ENCODE data around the gene ZSWIM5. TPM values are rescaled to one million over a fixed set of nuclear protein-coding genes. Genes with fewer than 3 reads are reported as not detected.
A peak's percentile ranks its signal among the peaks of the same experiment; 100 is the strongest.
"Not testable (repeated sequence)": the region's sequence is repeated elsewhere in the genome, so short reads cannot be mapped to it uniquely, and the experiment has no call there.

ZSWIM5 gene
- 10 to 100 TPM in 1 of 2 donors, 1 to 10 TPM in 1; 8.6 to 11.1 TPM for total RNA-seq
- long read RNA-seq, full-length matches to known transcripts = 1 of 18 reads
- long read RNA-seq, partial matches to known transcripts = 1 of 18 reads
- long read RNA-seq, other reads (novel, unspliced or antisense) = 16 of 18 reads

DNA sequence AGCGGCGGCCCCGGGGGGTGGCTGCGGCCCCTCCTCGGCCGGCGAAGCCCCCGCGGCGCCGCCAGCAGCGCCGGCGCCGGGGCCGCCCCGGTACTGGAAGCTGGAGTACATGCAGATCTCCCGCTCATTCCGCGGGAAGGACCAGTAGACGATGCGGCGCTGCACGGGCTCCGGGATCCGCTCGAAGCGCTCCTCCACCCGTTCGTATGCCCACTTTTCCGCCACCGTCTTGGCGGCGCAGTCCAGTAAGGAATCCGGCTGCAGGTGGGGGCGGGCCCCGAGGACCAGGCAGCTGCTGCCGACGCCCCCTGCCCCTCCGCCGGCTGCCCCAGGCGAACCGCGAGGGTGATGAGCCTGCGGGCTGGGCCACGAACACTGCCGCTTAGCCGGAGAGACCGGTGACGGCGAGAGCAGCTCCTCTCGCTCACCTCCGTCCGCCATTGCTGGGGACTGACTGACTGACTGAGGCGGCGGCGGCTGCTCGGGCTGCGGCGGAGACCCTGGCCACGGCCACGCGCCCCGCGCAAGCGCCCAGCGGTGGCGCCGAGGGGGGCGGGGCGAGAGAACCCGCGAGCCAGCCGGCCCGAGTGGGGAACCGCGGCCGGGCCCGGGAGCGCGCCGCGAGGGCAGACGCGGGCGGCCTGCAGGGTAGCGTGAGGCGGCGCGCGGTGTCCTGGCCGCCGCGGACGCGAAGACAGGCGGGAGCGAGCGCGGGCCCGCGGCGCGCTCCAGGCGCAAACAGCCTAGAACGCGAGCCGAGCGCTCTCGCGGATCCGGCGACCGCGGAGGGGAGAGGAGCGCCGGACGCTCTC is at the start of gene ZSWIM5:
Gene ZSWIM5 (minus strand): TSS at position 696 of the 812 bp plus-strand sequence. CDS start 255 bp downstream, at position 441.
- intact Hi-C loops (cut with DNase I, micrococcal nuclease) = no loop called here
- ATAC-seq (peak; percentile 75), DNase-seq (peak; percentile 44 to 76)

DNA sequence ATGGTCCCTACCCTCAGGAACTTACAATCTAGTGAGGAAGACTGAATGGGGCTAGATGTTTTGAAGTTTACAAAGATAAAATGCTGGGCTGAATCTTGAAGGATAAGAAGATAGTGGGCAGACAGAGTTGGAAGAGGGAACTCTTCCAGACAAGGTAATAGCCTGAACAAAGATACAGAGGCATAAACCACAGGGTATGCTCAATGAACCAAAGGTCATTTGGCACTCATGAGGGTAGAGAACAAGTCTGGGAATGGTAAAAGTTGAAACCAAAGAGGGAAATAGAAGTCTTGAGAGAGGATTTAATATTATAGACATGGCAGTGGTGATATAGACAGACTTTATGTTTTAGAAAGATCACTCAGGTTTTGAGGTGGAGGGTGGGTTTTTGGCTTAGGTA is 48.1 kb upstream of the ZSWIM5 start:
- peak; percentile 99 for ATAC-seq
- no peak for DNase-seq
- intact Hi-C loops (cut with DNase I, micrococcal nuclease) = no loop called here

DNA sequence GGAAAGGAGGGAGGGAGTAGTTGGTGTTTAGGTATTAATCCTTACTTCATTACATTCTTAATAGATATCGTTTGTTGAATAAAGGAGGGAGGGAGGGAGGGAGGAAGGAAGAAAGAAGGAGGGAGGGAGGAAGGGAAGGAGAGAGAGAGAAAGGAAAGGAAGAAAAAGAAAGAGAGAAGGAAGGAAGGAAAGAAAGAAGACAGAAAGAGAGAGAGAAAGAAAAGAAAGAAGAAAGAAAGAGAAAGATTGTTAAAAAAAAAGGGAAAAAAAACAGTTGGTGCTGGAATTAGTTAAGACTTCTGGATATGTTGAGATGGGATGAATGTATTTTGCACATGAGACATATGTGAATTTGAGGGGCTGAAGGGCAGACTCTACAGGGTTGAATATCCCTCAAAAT is 44.1 kb upstream of the ZSWIM5 start:
- intact Hi-C loops (cut with DNase I, micrococcal nuclease) = no loop called here
- ATAC-seq = no peak
- DNase-seq = no peak

DNA sequence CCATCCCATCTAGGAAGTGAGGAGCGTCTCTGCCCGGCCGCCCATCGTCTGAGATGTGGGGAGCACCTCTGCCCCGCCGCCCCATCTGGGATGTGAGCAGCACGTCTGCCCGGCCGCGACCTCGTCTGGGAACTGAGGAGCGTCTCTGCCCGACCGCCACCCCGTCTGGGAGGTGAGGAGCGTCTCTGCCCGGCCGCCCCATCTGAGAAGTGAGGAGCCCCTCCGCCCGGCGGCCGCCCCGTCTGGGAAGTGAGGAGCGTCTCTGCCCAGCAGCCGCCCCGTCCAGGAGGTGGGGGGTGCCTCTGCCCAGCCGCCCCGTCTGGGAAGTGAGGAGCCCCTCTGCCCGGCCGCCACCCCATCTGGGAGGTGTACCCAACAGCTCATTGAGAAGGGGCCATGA is 41.6 kb upstream of the ZSWIM5 start:
- intact Hi-C loops (cut with DNase I, micrococcal nuclease); DNase-seq; ATAC-seq: not testable (repeated sequence)

- ATAC-seq (peak; percentile 98), DNase-seq (no peak)
- intact Hi-C loops (cut with DNase I, micrococcal nuclease) = no loop called here
These were observed 40.4 kb upstream of the ZSWIM5 start for GRCh38 chr1:45246760-45247159.

GRCh38 chr1:45246359-45246758 is 40.0 kb upstream of the ZSWIM5 start:
- not testable (repeated sequence) for ATAC-seq

GRCh38 chr1:45244660-45245059 is 38.3 kb upstream of the ZSWIM5 start:
- DNase-seq (no peak), ATAC-seq (no peak)
- intact Hi-C loops (cut with DNase I, micrococcal nuclease) = no loop called here

More at GRCh38 chr1:45246359-45246758, 40.0 kb upstream of the ZSWIM5 start:
- intact Hi-C loops (cut with DNase I, micrococcal nuclease); DNase-seq: not testable (repeated sequence)

- intact Hi-C loops (cut with DNase I, micrococcal nuclease) = no loop called here
- ATAC-seq (no peak), DNase-seq (no peak)
These were observed 37.3 kb upstream of the ZSWIM5 start for GRCh38 chr1:45243476-45244343.

DNA sequence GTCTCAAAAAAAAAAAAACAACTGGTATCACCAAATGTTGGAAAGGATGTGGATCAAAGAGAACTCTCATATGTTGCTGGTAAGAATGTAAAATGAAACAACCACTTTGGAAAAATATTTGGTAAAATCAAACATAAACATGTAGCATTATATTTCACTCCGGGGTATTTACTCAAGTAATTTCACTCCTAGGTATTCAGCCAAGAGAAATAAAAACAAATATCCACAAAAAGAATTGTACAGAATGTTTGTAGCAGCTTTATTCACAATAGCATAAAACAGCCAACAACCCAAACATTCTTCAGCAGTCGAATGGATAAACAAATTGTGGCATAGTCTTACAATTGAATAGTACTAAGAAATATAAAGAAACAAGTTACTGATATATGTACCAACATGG is 32.4 kb upstream of the ZSWIM5 start:
- ATAC-seq = no peak
- no peak for DNase-seq
- intact Hi-C loops (cut with DNase I, micrococcal nuclease) = no loop called here

DNA sequence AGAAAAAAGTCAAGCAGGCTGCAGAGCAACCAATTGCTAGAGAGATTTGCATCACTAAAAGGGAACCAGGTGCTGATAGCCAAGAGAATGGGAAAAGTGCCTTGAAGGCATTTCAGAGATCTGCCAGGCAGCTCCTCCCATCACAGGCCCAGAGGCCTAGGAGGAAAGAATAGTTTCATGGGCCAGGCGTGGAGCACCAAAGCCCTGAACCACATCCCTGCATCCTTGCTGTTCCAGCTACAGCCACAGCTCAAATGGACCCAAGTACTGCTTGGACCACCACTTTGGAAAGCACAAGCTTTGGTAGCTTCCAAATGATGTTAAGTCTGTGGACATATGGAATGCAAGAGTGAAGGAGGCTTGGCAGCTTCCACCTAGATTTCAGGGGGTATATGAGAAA is 29.7 kb upstream of the ZSWIM5 start:
- DNase-seq = no peak
- no peak for ATAC-seq
- intact Hi-C loops (cut with DNase I, micrococcal nuclease) = no loop called here

- peak; percentile 97 for ATAC-seq
- intact Hi-C loops (cut with DNase I, micrococcal nuclease) = no loop called here
- peak in 1 of 2 donors; percentile 32 for DNase-seq
These were observed 24.1 kb upstream of the ZSWIM5 start for GRCh38 chr1:45230537-45230936.

DNA sequence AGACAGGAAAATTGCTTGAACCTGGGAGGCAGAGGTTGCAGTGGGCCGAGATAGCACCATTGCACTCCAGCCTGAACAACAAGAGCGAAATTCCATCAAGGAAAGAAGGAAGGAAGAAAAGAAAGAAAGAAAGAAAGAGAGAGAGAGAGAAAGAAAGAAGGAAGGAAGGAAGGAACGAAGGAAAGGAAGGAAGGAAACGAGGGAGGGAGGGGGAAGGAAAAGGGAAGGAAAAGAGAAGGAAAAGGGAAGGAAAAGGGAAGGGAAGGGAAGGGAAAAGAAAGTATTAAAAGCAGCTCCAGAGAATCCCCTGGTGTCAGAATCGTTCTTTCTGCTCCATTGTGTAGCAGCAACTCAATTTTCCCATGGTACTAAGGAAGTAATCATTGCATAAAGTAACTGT is 19.2 kb upstream of the ZSWIM5 start:
- intact Hi-C loops (cut with DNase I, micrococcal nuclease) = no loop called here
- ATAC-seq = no peak
- DNase-seq = no peak

DNA sequence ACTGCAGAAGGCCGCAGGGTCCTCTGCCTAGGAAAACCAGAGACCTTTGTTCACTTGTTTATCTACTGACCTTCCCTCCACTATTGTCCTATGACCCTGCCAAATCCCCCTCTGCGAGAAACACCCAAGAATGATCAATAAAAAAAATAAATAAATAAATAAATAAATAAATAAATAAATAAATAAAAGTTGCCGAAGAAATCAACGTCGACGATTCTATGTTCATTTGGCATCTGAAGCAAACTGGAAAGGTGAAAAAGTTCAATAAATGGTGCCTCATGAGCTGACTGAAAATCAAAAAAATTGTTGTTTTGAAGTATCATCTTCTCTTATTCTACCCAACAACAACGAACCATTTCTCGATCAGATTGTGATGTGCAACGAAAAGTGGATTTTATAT is 17.3 kb upstream of the ZSWIM5 start:
- ATAC-seq; intact Hi-C loops (cut with DNase I, micrococcal nuclease): not testable (repeated sequence)

DNA sequence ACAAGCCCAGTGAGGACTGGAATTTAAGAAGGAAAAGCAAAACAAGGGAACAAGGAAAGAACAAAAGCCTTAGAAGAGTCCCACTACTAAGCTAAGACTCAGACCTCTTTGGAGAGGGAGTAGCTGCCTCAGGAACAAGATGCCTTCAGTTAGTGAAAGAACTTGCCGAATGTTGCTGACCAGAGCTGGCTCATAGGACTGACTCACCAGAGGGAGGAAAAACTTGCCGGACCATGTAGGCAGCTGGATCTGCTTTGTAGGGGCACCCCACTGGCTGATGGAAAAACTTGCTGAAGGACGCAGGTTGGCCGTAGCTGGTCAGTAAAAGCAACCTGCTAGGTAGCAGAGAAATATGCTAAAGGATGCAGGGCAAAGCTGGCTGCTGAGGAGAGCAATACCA is 15.3 kb upstream of the ZSWIM5 start:
- DNase-seq (no peak), ATAC-seq (no peak)
- intact Hi-C loops (cut with DNase I, micrococcal nuclease) = no loop called here

More for the DNA sequence above, 17.3 kb upstream of the ZSWIM5 start:
- not testable (repeated sequence) for DNase-seq

DNA sequence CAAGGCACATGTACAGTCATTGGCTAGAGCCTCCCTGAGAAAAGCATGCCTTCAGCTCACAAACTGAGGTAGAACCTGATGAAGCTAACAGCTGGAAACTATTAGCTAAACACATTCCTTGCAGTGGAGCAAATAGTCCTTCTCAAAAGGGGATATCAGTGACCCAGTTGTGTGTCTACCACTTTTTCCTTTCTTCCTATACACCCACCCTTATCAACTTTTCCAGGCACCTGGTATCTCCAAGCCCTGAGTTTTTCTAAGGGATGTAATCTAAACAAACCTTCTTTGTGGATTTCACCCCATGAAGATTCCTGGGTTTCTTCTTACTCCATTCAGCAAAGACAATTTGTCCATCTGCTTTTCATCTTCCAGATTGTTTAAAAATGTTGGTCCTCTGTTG is 10.5 kb upstream of the ZSWIM5 start:
- intact Hi-C loops (cut with DNase I, micrococcal nuclease) = no loop called here

GRCh38 chr1:45216200-45216541 is 9.8 kb upstream of the ZSWIM5 start:
- no peak for ATAC-seq
- DNase-seq = no peak
- intact Hi-C loops (cut with DNase I, micrococcal nuclease) = no loop called here

More for the DNA sequence above, 10.5 kb upstream of the ZSWIM5 start:
- DNase-seq (no peak), ATAC-seq (no peak)

DNA sequence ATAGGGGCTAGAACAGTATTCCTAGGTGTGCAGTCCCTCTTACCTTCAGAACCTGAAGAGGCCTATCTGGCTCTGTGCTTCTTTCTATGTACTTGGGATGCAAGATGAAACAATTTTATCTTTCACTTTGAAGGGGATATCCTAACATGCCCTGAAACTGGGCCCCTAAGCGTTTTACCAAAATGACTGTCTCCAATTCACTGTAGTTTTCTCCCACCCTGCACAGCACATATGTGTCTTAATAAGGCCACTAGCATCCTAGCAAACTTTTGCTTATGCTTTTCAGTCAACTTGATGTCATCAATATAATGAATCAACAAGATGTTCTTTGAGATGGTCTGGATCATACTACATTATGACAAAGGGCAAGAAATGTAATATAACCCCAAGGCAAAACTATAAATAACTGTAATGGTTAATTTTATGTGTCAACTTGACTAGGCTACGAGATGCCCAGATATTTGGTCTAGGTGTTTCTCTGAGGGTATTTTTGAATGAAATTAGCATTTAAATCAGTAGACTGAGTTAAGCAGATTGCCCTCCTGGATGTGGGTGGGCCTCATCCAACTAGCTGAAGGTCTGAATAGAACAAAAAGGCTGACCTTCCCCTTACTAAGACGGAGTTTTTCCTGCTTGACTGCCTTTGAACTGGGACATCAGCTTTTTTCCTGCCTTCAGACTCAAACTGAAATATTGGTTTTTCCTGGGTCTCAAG is 9.2 kb upstream of the ZSWIM5 start:
- intact Hi-C loops (cut with DNase I, micrococcal nuclease) = no loop called here
- no peak for ATAC-seq
- no peak for DNase-seq

GRCh38 chr1:45213892-45214291 is 7.5 kb upstream of the ZSWIM5 start:
- intact Hi-C loops (cut with DNase I, micrococcal nuclease) = no loop called here
- ATAC-seq (no peak), DNase-seq (no peak)

- no peak for DNase-seq
- peak; percentile 85 for ATAC-seq
- intact Hi-C loops (cut with DNase I, micrococcal nuclease) = no loop called here
These were observed 4.7 kb upstream of the ZSWIM5 start for GRCh38 chr1:45211076-45211475.
